Astrocyte of the cerebellum (primary cell): ENCODE results near the gene DCP2.

Experiments
- DNase-seq: peaks from one replicate; pipeline ENCODE4 v3.0.0-alpha.2; 2011; ENCODE audit warnings: low read depth
- H3K4me3 ChIP-seq: 2 replicates; pipeline ENCODE4 v1.5.1; 2011; ENCODE audit warnings: mild to moderate bottlenecking, low read depth, low read length, moderate library complexity
- in situ Hi-C: cut with HindIII; loops from 2 replicates; pipeline ENCODE4 v1.10.0; 2017; ENCODE audit warnings: low sequenced_read_pairs
- TF ChIP-seq, protein P1 (sequence below): IDR thresholded peaks from 2 replicates; pipeline ENCODE4 v1.5.1; 2012; ENCODE audit warnings: low read length, low read depth, moderate library complexity, mild to moderate bottlenecking; ENCODE audit errors: missing control alignments

Gene DCP2

DNA sequence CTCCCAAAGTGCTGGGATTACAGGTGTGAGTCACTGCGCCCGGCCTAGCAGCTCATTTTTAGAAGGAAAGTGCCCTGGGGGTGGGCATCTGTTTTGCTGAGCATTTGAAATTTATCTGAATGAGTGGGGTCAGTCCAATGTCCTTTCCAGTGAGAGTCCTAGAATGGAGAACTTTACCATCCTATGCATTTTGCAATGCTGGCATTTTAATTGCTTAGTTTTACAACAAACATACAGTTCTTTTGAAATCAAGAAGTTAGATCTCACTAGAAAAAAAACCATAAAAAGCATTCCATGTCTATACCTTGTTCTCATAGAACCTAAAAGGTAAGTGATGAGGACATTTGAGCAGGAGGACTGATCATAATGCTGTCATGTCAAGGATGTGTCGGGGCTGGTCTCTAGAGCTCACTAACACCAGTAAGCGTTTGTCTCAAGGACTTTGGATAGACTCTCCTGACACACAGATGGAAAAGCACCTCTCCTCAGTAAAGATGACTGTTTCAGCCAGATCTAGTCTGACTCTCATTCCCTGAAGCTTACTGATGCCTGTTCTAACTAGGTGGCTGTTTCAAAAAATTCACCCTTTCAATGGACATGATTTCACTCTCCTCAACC, 83.9 kb downstream of the DCP2 start:
- H3K4me3 ChIP-seq = no peak overlapping the region
- in situ Hi-C loops = no loop called here
- no peak for DNase-seq
- TF ChIP-seq, protein P1, sequence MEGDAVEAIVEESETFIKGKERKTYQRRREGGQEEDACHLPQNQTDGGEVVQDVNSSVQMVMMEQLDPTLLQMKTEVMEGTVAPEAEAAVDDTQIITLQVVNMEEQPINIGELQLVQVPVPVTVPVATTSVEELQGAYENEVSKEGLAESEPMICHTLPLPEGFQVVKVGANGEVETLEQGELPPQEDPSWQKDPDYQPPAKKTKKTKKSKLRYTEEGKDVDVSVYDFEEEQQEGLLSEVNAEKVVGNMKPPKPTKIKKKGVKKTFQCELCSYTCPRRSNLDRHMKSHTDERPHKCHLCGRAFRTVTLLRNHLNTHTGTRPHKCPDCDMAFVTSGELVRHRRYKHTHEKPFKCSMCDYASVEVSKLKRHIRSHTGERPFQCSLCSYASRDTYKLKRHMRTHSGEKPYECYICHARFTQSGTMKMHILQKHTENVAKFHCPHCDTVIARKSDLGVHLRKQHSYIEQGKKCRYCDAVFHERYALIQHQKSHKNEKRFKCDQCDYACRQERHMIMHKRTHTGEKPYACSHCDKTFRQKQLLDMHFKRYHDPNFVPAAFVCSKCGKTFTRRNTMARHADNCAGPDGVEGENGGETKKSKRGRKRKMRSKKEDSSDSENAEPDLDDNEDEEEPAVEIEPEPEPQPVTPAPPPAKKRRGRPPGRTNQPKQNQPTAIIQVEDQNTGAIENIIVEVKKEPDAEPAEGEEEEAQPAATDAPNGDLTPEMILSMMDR = no peak

DNA sequence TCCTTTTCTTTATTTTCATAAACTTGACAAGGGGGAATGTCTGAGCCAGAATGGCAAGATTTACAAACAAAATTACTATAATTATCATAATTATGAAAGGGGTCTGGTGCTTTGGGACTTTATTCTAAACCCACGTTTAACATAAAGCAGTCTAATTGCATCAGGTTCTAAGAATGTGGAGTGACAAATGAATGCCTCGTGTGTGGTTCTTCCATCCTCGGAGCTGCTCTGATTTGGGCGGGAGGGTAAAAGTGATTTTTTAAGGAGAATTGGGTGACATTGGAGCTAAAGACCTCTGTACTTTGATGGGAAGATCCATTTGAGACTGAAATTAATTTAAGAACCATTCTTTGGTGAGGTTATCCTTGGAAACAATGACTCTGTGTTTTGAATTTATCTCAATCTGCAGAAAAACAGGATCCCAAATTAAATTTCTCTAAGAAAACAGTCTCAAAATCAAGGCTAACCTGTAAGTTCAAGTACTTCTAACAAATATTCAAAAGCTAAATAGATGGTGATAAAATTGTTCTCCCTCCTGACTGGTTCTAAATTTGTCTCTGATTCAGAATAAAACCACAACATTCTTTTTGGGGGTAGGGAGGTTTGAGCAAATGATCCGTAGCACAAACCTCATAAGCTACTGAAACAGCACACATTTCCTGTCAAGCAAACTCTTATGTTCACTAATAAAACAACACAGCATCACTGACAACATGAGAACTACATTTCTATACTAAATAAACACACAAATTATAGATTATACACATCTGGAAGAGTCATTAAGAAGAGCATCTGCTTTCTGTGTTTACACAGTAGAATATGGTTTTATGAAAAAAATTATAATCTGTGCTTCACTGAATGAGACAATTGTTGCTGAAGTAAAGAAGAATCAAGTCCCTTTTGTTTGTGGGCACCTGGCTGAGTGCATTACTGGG, 85.5 kb downstream of the DCP2 start:
- in situ Hi-C loops = no loop called here

DNA sequence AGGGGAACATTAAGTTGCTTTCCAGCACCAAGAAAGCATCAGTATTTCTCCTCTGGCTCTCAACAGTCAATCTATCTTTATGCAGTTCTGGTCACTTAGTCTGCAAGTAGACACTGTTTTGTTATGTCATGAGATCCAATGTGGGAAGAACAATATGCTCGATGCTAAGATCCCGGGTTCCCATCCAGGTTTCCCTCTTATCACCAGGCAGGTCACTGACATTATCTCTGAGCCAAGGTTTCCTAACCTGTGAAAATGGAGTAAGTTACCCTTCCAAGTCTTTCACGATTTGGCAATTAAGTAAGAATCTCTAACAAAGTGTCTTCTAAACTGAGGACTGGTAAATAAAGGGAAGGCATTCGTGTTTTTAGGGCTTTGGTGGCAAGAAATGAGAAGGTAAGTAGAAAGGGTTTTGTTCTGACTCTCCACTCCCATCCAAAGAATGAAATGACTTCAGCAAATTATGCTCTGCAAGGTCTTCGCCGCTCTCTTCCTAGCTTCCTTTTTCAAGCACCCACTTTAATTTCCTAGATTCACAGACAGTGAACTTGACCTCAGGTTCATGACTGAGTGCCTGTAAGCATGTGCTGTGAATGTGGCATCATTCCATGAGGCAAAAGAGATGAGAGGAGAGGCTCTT, 86.4 kb downstream of the DCP2 start:
- no peak overlapping the region for H3K4me3 ChIP-seq
- no peak for DNase-seq
- in situ Hi-C loops = no loop called here
- TF ChIP-seq, protein P1 = no peak

More for the DNA sequence above, 85.5 kb downstream of the DCP2 start:
- TF ChIP-seq, protein P1 = no peak
- peak; percentile 61 for DNase-seq
- H3K4me3 ChIP-seq = no peak overlapping the region

DNA sequence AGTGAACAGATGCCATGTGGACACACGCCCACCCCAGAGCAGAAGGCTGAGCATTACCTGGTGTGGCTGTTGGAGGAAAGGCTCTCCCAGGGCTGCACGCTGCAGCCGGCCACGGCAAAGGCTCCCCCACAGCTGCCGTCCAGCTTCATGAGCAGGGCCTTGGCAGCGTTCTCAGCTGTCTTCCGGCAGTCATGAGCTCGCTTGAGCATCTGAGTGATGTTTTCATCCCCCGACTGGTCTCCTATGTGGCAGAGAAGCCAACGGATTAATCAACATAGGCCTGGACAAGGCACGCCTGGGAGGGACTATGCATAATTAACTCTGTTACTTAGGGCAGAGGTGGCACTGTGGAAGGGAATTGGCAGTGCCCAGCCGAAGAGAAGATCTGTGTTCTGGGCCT, 87.3 kb downstream of the DCP2 start:
- in situ Hi-C loops = no loop called here
- no peak for DNase-seq
- H3K4me3 ChIP-seq = no peak overlapping the region
- TF ChIP-seq, protein P1 = no peak

DNA sequence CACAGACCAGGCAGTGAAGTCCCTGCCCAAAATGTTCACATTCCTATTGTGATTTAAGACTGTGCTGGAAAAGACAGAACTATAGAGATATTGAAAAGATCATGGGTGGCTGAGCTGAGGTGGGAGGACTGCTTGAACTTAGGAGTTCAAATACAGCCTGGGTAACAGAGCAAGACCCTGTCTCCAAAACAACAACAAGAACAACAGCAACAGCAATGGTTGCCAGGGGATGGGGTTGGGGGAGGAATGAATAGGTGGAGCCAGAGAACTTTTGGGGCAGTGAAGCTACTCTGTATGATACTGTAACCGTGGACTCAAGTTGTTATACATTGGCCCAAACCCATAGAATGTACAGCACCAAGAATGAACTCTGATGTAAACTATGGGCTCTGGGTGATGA, 88.2 kb downstream of the DCP2 start:
- H3K4me3 ChIP-seq = no peak overlapping the region
- in situ Hi-C loops = no loop called here
- DNase-seq = no peak
- TF ChIP-seq, protein P1 = no peak

DNA sequence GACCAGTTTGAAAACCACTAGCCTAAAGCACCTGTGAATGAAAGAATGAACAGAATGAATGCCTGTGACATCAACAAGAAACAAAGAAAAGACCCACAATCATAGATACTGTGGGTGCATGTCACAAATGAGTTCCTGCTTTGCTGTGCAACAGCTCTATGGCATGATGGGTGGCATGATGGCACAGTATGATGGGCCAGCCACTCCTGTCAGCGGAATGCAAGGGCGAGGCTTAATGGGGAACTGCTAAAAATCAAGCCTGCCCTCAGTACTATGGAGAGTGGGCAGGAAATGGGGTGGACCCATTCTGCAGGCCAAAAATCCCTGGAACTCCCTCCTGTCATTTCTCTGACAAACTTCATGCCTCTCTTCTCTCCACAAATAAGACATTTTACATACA, 89.0 kb downstream of the DCP2 start:
- no peak overlapping the region for H3K4me3 ChIP-seq
- TF ChIP-seq, protein P1 = no peak
- in situ Hi-C loops = no loop called here
- no peak for DNase-seq
